MV-4-11 (cell line): ENCODE data around the gene TBPL1.

Source experiments
- DNase-seq: peaks from one replicate; lab custom pipeline; 2025; lab: John Stamatoyannopoulos, UW

TBPL1 gene

DNA sequence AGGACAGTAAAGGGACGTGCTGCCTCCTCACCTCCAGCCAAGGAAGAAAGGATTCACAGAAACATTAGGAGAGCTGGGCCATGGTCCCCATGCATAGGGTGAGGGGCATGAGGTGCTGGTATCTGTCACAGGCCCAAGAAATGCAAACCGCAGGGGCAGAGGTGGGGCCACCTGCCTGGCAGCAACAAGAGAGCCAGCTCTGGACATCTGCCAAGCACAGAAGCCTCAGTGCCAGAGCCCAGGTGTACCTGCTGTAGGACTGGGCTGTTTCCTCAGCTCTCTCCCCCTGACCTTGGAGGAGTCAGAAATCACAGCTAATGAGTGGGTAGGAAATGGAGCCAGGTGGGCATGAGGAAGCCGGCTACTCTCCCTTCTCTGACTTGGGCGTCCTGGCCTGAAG lies 54.1 kb downstream of the TBPL1 start:
- DNase-seq, result no peak

DNA sequence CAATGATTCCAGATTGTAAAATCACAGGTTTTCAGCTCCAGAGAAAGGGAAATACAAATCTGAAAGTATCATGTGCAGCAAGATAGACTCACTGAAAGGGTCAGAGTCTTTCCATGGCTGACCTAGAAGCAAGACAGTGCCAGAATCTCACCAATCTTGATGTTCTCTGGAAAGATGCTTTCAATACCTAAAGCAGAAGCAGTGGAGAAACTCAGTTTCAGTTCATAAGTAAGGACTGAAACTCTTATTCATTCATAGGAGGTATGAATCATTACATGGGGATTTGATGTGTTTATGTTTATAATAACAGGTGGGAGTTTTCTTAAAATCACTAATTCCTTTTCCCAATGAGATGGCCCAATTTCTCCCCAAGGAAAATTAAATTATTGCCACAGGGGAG lies 56.9 kb downstream of the TBPL1 start:
- DNase-seq, result no peak

- DNase-seq, result no peak
Observed at GRCh38 chr6:134010400-134010799, 57.4 kb downstream of the TBPL1 start.

DNA sequence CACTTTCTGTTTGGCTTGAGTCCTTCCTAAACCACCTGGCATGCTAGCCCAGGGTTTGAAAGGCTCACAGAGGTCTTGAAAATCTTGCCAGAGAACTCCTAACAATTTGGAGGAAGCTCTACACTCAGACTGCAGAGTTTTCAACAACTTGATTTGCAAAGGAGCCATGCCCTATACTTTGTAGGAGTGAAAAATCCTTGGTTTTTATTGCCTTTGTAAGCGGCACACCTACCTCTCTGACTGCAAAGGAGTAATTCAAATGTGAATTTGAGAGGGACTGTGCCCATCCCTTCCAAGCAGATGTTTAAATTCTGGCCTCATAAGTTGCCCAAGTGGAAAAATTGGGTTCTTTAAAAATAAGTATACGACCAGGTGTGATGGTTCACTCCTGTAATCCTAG lies 58.0 kb downstream of the TBPL1 start:
- DNase-seq, result no peak

- DNase-seq, result no peak
Observed at GRCh38 chr6:134014588-134015137, 61.6 kb downstream of the TBPL1 start.

GRCh38 chr6:134015719-134016557 lies 62.9 kb downstream of the TBPL1 start:
- no peak for DNase-seq

- DNase-seq, result no peak
Observed at GRCh38 chr6:134016558-134016814, 63.5 kb downstream of the TBPL1 start.

- no peak for DNase-seq
Observed at GRCh38 chr6:134020071-134020470, 67.0 kb downstream of the TBPL1 start.

DNA sequence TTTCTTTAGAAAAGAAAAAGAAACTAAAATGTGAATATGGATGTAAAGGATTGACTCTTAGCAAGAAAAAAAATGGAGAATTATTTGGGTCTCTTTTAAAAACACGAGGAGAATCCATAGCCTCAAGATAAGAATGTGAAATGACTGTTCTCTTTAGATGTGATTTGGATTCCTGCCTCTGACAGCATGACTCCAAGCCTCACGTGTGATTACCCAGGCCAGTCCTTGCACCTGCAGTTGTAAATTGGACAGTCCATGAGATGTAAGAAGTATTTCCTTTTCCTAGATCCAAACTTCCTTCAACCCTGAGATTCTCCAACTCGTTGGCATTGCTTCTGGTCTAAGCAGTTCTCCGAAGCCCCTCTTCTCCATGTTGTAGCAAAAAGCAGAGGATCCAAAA lies 67.5 kb downstream of the TBPL1 start:
- no peak for DNase-seq

DNA sequence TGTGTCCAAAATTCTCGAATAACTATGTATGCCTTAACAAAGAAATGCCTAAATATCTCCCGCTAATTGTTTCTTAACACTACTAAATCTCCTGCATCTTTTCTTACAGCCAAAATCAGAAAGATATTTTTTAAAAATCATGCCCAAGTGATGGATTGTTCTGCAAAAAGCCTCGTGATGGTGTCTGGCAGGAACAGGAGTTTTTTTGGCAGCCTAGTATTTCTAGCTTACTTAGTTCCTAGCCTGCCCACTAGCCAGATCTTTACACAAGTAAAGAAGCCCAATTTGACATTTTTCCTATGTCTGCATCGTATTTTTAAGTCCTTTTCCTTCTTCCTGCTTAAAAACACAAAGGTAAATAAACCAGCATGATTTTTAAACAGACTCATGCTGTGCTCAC lies 67.9 kb downstream of the TBPL1 start:
- no peak for DNase-seq

DNA sequence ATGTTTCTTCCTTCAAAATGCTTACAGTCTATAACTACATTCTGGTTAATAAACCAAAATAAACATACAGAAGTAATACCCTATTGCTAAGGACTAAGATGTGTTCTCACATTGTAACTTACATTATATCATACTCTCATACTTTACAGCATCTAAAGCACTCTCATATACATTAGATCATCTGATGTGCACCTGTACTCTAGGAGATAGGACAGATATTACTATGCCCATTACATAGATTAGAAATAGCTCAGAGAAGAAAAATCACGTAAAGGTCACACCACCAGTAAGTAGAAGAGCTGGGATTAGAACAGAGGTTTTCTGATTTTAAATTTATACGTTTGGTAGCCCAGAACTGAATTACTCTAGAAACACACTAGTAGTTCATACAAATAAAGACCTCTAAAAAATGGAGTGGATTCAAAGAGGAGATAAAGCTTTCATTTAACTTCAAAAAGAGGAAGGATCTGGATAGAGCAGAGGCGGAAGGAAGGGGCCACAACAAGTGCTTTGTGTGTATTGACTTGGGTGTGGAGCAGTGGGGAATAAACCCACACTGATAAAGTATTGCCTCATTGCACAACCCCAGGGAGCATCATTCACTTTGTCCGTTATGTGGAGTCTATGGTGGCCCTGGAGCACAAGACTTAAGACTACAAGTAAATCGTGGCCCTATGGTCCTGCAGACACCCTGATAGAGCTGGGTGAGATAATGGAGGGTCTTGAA lies 68.5 kb downstream of the TBPL1 start:
- DNase-seq, result peak; percentile 95

- no peak for DNase-seq
Observed at GRCh38 chr6:134022650-134023049, 69.6 kb downstream of the TBPL1 start.

DNA sequence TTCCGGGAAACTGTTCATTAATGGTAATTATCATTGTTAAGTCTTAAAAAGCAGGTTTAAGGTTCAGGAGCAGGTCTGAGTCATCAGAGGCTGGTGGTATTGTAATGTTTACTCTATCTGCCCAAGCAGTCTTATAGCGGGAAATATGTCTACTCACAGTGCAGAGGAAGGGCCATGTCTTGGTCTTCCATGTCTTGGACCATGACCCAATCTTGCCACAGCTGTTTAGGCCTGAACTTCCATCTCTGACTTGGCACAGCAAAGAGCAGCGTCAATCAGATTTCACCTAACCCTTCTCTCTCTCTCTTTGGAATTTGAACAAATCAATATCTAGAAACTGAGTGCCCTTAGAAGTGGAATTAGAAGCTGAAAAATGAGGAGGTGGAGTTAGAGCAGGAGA lies 73.6 kb downstream of the TBPL1 start:
- no peak for DNase-seq

DNA sequence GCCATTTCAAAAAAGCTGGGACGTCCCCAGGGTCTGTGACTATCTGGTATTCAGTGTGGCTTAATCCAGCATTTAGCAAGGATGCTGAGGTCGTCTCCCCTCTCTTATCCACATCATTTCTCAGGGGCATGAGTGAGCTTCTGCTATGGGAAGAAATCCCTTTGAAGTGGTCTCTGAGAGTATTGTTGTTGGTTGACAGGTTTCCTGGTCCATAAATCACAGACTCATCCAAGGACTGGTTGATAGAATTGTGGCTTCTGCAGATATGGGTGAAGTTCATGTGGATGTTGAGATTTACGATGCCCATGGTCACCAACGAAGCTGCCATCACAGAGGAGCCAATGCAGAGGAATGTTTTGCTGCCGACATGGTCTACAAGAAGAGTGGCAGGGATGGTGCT lies 75.4 kb downstream of the TBPL1 start:
- DNase-seq, result no peak

- no peak for DNase-seq
Observed at GRCh38 chr6:134029495-134030455, 76.8 kb downstream of the TBPL1 start.

DNA sequence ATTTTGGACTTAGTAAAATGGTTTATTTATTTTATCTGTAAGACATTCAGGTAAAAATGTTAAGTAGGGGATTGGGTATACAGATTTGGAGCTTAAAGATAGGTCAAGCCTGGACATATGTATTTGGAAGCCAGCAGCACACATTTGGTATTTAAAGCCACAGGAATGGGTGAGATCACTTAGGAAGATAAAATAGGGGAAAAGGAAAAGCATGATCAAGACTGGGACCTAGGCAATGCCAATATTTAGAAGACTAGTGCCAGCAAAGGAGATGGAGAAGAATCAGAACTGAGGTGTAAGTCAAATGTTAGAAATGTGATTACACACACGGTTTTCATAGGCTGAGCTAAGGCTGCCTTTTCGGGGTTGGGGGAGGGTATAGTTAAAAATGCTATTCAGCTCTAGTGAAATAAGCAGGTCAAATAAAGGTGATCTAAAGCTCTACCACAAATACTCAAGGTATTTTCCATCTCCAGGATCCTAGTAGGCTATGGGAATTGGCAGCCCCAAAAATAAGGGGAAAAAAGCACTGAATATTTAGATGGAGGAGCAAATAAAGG lies 78.8 kb downstream of the TBPL1 start:
- no peak for DNase-seq

DNA sequence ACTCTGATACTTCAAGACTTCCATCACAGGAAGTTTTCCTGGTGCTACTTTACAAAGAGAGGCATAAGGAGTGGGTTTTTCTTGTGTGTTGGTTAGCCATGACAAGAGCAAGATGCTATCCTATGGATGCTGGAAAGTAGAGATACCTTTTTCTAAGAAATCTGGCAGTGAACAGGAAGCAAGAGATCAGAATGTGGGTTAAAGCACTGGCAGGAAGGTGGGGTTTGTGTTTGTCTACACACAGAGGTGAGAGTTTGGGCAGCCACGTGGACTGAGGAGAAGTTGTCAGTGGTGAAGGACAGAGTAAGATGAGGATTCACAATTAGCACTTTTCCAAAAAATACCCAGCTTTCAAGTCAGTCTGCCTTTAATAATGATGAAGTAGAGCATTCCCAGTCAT lies 81.5 kb downstream of the TBPL1 start:
- no peak for DNase-seq

- DNase-seq, result no peak
Observed at GRCh38 chr6:134034961-134035822, 82.2 kb downstream of the TBPL1 start.

GRCh38 chr6:134035823-134036296 lies 82.8 kb downstream of the TBPL1 start:
- peak; percentile 73 for DNase-seq

- DNase-seq, result no peak
Observed at GRCh38 chr6:134039116-134039515, 86.1 kb downstream of the TBPL1 start.
